Fibroblast of skin of left quadriceps (primary cell): ENCODE measurements around the gene GGN.
"Not testable (repeated sequence)": the region's sequence is repeated elsewhere in the genome, so short reads cannot be mapped to it uniquely, and the experiment has no call there.

Experiments used
- DNase-seq, 2 experiments: peaks; one replicate each; pipeline ENCODE4 v3.0.0-alpha.2; 2013; ENCODE audit warnings: low read depth in 2 of 2

Gene GGN, protein sequence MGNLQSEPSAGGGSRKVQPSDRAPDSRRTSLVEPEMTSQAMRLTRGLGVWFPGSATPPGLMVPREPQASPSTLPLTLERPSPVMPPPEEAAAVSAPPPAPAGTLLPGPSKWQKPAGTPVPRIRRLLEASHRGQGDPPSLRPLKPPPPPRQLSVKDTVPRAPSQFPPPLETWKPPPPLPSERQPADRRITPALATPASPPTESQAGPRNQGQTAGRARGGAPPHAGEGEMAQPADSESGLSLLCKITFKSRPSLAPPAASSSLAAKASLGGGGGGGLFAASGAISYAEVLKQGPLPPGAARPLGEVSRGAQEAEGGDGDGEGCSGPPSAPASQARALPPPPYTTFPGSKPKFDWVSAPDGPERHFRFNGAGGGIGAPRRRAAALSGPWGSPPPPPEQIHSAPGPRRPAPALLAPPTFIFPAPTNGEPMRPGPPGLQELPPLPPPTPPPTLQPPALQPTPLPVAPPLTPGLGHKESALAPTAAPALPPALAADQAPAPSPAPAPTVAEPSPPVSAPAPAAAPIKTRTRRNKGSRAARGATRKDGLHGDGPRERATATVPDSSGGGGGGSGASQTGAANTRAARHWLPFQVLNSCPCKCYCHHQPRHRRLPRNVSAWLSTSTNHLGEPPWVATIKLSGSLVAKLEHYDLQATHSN

DNA sequence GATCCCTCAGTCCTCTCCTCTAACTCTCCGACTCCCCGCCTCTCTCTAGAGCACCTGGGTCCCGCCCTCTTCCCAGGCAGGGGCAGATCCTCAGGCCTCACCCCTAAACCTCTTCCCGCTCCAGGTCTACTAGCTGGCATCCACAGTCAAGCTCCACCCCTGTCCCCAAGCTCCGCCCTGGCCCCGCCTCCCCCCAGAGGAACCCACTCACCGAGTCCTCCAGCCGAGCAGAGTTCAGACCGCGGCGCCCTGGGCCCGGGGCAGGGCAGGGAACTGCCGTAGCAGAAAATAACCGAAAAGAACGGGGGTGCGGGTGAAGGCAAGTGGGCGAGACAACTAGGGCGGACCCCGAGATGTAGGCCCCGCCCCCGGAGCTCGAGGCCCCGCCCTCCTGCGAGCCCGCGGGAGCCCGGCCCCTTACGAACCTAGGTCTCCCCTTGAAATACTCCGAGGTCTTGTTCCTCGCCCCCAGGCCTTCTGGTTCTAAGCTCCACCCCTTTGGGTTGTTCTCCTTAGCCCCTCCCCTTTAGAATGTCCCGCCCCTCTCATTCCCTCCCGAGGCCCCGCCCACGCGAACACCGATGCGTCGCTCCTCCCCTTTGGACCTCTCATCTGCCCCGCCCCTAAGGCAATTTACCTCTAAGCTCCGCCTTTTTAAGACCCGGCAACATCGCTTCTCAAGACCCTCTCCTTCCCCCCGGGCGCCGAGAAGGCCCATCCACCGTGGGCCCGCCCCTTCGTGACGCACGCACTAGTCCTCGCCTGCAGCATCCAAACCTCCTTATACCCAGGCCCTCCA is at the start of gene GGN:
Gene GGN, minus strand, starts transcription at position 485 of the 799 bp plus-strand sequence. CDS start 773 bp downstream, outside the sequence.
- peak; percentile 92 for DNase-seq

DNA sequence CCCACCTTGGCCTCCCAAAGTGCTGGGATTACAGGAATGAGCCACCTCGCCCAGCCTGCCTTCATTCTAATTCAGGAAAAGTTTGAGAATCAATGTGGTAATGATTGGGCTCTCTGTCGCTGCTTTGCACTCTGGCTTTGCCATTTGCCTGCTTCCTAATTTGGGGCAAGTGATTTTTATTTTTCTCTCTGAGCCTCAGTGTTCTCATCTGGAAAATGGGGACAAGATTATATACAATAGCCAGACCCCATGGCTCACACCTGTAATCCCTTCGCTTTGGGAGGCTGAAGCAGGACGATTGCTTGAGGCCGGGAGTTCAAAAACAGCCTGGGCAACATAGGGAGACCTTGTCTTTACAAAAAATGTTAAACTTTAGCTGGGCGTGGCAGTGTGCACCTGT is 49.5 kb upstream of the GGN start:
- DNase-seq = no peak

DNA sequence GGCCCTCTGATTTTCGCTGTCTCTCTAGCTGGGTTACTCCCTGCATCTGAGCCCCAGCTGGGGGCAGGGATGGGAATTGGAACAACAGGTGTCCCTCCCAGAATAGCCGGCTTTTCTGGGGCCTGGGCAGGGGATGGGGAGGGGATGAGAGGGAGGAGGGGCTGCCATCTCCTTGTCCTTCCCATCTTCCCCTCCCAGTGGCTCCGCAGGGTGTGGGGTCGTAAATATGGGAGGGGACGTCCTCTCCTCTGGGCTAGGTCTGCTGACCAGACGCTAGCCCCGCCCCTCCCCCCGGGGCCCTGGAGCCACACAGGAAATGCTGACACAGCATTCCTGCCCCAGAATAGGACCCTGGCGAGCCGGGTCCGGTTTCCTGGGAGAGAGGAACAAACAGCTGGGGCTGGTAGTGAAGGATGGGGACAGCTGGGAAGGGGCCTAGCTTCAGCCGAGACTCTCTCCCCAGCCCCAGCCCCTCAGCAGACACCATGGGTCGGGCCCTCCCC is 46.8 kb upstream of the GGN start:
- DNase-seq = no peak

DNA sequence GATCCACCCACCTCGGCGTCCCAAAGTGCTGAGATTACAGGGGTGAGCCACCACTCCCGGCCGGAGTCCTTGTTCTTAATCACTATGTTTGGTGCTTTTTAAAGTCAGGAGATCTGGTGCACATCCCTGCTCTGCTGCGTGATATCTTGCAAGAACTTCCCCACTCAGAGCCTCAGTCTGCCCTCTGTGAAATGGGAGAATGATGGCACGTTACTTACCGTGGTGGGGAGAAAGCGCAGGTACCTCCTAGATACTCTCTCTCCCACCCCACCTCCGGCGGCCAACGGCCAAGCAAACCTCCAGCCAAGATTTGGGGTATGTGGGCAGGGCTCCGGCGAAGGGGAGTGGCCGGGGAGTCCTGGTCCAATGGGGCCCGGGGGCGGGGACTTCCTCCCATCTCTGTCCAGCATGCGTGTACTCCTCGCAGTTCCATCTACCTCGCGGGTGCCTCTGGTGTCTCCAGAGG is 45.5 kb upstream of the GGN start, which contains the start of gene RYR1:
Gene RYR1, plus strand, starts transcription at position 424 of the 466 bp plus-strand sequence. CDS start 139 bp downstream, outside the sequence.
- no peak for DNase-seq

DNA sequence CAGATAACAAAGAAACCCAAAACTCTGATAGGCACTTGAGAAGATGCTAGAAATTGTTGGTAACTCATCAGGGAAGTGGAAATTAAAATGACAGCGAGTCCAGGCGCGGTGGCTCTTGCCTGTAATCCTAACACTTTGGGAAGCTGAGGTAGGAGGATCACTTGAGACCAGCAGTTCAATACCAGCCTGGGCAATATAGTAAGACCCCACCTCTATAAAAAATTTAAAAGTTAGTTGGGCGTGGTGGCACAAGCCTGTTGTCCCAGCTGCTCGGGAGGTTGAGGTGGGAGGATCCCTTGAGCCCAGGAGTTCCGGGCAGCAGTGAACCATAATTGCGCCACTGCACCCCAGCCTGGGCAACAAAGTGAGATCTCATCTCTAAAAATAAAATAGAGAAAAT is 43.1 kb upstream of the GGN start:
- DNase-seq = no peak

DNA sequence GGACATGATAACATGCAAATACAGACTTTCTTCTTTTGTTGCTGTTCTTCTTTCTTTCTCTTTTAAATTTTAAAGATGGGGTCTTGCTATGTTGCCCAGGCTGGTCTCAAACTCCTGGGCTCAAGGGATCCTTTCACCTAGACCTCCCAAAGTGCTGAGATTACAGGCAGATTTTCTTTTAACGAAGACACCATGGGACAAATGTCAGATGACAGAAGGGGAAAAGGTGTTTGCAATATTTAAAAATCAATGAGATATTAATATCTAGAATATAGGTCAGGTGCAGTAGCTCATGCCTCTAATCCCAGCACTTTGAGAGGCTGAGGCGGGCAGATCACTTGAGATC is 42.0 kb upstream of the GGN start:
- DNase-seq = no peak

DNA sequence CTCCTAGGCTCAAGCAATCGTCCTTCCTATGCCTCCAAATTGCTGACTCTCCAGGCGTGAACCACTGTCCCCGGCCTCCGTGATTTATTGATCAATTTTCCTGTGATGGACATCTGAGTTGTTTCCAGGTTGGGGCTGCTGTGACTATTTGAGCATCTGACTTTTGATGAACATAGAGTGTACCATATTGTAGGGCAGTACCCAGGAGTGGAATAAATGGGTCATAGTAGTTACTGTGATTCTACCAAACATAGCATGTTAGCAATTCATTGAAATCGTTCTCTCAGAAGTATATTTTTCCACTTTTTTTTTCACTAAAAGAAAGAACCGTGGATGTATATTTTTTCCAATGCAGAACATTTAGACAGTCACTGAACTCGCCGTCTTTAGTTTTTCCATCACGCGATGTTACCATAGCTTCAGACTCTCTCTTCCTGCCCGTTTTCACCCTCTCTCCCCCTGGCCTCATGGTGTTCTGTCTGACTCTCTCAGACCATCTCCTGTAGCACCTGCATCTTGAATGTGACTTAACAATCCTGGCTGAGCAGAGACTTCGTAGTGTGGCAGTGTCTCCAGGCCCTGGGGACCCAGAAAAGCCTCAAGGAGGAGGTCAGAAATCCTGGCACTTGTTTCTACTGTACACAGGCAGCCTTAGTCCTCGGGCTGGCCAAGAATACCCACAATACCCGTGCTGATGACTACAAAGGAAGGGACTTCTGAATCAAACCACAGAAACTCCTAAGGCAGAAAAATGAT is 41.4 kb upstream of the GGN start:
- DNase-seq = no peak

DNA sequence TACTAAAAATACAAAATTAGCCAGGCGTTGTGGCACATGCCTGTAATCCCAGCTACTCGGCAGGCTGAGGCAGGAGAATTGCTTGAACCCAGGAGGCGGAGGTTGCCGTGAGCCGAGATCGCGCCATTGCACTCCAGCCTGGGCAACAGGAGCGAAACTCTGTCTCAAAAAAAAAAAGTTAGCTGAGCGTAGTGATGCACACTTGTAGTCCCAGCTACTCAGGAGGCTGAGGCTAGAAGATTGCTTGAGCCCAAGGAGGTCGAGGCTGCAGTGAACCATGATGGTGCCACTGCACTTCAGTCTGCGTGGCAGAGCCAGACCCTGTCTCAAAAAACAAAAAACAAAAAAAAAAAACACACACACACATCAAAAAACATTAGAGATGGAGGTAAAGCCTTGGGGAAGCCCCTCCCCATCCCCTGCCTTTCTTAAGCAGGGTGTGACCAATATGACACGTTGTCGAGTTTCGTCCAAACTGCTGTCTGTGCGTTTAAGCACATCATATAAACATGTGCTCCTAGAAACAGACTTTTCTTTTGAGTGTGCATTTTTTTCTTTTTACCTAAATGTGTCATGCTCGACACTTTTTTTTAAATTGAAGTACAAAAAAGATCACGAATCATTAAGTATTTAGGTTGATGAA is 39.3 kb upstream of the GGN start:
- not testable (repeated sequence) for DNase-seq

DNA sequence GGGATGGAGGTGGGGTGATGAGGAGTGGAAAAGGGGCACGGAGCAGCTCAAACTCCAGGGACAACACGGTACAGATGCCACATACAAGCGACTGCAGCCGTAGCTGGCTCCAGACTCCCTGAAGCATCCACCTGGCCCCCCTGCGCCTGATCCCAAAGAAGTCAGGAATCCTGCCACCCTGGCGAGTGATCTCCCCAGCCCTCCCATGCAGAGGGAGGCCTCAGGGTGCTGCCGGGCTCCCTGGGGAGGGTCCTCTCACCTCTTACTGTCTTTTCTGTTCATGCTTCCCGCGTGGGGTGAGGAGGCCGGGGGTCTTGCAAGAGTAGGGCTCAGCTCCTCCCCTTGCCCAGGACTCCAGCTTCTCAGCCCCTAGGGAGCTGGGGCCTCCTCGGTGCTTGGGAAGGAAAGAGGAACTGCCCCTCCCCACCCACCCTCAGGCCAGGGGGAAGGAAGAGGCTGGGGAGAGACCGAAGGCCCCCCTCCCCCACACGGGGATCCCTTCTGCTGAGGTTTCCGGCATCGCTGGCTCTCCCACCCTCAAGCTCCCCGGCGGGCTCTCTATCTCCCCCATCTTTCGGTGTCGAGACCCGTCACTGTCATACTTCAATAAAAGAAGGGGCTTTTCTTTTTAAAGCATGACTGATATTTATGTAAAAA is 38.1 kb upstream of the GGN start, which contains the start of gene RASGRP4:
Gene RASGRP4, minus strand, starts transcription at position 410 of the 657 bp plus-strand sequence. Its CDS starts 128 bp downstream, at position 282.
- no peak for DNase-seq

DNA sequence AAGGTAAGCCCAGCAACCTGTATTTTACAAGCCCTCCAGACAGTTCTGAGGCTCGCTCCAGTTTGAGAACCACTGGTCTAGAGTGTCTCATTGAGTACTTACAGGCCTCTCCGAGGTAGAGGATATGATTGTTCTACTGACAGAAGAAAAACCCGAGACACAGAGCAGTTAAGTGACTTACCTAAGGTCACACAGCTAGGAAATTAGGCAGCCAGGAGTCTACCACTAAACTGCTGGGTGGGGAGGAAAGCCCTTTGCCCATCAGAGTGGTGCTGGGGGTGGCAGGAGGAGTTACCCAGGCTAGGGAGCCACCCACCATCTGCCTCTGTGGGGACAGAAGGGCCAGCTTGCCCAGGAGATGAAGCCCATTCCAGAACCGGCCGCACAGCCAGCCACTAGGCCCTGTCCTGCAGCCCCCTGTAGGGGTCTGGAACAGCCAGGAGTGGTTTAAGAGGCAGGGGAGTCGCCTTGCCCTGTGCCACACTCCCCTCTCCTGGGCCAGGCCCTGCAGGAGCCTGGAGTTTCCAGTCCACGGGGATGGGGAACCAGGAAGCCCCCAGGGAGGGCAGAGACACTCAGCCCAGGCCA is 37.5 kb upstream of the GGN start:
- no peak for DNase-seq

DNA sequence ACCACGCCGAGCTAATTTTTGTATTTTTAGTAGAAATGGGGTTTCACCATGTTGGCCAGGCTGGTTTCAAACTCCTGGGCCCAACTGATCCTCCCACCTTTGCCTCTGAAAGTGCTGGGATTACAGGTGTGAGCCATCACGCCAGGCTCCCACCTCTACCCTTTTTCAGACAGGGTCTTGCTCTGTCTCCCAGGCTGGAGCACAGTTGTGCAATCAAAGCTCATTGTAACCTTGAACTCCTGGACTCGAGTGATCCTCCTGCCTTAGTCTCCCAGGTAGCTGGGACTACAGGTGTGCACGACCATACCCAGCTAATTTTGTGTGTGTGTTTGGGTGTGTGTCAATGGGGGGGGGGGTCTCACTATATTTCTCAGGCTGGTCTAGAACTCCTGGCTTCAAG is 36.4 kb upstream of the GGN start:
- no peak for DNase-seq

DNA sequence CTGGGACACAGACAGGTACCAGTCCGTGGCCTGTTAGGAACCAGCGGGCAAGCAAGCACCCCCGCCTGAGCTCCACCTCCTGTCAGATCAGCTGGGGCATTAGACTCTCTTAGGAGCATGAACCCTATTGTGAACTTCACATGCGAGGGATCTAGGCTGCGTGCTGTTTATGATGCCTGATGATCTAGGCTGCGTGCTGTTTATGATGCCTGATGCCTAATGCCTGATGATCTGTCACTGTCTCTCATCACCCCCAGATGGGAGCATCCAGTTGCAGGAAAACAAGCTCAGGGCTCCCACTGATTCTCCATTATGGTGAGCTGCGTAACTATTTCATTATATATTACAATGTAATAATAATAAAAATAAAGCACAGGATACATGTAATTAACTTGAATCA is 34.6 kb upstream of the GGN start:
- no peak for DNase-seq

DNA sequence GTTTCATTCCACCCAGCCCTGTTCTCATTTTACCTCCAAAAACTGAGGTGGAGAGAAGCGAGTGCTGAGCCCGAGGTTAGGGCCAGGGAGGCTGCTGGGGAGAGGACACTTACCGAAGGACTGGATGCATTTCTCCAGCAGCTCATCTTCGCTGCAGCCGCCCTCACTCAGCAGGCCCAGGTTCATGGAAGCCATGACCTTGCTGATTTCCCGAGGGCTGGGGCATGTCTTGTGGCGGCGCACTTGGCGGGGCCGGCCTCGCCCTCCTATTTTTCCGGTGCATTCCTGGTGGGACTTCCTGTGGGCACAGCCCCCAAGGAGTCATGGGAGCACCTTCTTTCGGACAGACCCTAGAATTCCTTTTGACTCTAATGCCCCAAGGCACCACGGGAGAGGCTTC is 34.0 kb upstream of the GGN start:
- no peak for DNase-seq

DNA sequence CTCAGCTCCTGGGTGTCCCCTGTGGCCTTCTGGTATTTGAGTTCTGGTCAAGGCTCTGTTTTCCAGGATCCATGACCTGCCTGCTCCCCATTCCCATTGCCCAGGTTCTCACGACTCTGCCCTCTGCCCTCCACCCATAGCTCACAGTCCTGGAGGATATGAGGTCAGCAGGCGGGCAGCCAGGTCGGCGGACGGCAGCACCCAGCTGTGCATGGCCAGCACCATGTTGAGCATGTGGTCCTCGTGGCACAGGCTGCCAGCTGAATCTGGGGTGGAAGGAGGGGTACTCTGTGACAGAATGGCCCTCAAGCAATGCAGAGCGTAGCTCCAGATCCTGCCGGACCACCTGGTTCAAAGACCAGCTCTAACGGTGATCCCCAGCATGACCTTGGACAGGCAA is 33.1 kb upstream of the GGN start:
- no peak for DNase-seq

DNA sequence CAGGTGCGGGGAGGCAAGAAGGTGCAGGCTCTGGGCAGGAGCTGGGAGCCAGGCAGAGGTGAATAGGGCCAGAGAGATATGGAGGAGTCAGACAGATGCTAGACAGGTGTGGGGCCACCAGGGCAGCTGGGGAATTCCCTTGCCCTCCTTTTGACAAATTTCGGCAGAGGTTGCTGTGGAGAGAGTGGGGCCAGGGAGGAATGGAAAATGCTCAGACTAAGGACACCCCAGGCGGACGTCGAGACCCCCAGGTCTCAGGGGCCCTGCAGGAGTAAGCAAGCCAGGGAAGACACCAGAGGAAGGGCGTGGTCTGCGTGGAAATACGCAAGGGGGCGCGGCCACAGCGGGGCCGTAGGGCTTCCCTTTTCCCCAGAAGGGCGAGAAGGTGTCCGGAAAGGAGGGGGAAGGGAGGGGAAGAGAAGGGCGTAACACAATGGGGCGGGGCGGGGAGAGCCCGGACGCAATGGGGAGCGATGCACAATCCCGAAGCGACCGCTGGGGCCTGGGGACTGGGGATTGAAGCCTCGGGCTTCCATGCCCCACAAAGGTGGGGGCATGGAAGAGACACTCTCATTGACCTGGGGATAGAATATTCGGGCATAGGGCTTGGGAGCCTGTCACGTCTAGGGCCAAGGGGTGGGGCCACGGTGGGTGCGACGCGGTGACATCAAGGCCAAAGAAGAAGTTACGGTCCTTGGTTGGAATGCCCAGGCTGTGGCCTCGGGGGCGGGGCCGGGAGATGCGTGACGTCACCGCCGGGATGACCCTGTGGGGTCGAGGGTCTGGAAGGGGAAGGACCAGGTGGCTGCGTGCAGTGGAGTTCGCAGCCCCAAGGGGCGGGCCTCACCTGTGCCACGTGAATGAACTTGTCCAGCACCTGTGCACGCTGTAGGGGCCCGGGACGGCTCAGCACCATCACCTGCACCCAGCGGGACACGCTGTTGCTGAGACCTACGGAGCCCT is 30.0 kb upstream of the GGN start:
- DNase-seq = no peak

DNA sequence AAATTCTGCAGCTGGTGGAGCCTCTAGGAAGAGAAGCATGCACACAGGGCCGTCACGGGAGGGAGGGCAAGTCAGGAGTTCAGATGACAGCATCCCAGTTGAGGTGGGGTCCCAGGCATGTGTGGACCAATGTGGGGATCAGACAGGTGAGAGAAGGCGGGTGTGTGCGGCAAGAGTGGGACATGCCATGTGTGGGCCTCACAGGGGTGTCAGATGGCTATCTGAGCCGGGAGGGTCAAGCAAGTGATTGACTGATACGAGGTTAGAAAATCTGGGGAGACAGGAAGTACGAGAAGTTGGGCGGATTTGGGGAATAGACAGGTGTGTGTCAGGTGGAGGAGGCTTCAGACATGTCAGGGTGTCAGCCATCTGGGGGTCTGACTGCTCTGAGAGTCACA is 29.3 kb upstream of the GGN start:
- DNase-seq = no peak

DNA sequence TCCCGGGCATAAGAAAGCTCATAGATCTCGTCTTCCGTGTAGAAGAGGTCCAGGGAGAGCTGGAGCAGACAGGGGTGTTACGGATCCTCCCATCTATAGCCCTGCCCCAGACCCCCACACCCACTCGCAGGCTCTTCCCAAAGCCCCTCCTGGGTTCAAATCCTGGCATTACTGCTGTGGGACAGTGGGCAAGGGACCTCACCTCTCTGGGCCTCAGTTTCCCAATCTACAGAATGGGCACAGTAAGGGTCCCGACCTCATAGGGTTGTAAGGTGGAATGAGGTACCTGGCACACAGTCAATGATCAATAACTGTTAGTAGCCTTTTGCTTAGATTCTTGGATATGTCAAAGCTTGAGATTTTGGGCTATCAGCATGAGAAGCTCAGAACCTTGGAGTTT is 25.6 kb upstream of the GGN start:
- no peak for DNase-seq

DNA sequence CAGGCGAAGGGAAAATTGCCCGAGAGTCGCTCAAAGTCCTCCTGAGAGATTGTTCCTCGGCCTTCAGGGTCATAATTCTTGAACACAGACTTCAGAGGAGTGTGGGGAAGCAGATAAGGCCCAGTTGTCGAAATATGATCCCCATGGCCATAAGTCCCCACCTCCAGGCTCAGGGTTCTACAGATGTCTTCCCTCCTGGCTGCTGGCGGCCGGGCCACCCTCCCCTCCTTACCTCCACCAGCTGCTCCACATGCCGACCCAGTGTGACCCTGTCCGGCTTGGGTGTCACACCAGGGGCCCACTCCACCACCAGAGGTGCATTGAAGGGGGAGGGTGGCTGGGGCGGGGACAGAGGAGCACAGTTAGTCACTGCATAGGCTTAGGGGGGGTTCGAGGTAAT is 25.1 kb upstream of the GGN start:
- DNase-seq = no peak

DNA sequence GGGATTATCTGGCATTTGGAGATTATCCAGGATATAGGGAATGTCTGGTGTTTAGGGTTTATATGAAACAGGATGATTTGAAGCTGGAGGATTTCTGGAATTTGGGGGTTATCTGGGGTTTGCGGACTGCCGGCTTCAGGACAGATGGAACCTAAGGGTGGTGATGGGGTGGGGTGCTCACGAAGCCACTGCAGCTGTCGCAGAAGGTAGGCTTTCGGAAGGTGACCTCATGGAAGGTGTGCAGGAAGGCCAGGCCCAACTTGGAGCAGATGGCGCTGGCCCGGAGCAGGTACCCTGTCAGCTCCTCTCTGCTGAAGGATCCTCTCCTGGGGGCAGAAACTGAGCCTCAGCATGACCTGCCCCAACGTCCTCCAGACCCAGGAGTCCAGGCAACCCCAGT is 24.7 kb upstream of the GGN start:
- no peak for DNase-seq
